Prostate gland (tissue), 2 donors: ENCODE measurements around the gene AKAP9.

Source experiments
- CTCF ChIP-seq, 4 experiments: fragments of 200-600 bp in 2 of 4; fragments of 450-650 bp in 2 of 4; sonication (generic) in 2 of 4; IDR thresholded peaks; 1 replicate in 3 of 4; 2 replicates in 1 of 4; pipeline ENCODE4 v1.5.1; 2016 to 2019; ENCODE audit warnings: antibody characterized with exemption in 4 of 4, mild to moderate bottlenecking in 2 of 4, moderate library complexity in 2 of 4
- POLR2A ChIP-seq: fragments of 450-650 bp; IDR thresholded peaks from one replicate; pipeline ENCODE4 v1.6.1; 2016; ENCODE audit warnings: antibody characterized with exemption, mild to moderate bottlenecking

GRCh38 chr7:91942312-91942711 is 1.6 kb downstream of the AKAP9 start:
- no peak for TF ChIP-seq CTCF (IDR thresholded peaks at IDR 0.05)
- no peak for TF ChIP-seq POLR2A
